ENCODE results near the gene ABCA2. TPM values are rescaled to one million over a fixed set of nuclear protein-coding genes. Genes with fewer than 3 reads are reported as not detected.
A peak's percentile ranks its signal among the peaks of the same experiment; 100 is the strongest.

Gene ABCA2
- polyA plus RNA-seq, 1 experiment = 16.0 TPM

DNA sequence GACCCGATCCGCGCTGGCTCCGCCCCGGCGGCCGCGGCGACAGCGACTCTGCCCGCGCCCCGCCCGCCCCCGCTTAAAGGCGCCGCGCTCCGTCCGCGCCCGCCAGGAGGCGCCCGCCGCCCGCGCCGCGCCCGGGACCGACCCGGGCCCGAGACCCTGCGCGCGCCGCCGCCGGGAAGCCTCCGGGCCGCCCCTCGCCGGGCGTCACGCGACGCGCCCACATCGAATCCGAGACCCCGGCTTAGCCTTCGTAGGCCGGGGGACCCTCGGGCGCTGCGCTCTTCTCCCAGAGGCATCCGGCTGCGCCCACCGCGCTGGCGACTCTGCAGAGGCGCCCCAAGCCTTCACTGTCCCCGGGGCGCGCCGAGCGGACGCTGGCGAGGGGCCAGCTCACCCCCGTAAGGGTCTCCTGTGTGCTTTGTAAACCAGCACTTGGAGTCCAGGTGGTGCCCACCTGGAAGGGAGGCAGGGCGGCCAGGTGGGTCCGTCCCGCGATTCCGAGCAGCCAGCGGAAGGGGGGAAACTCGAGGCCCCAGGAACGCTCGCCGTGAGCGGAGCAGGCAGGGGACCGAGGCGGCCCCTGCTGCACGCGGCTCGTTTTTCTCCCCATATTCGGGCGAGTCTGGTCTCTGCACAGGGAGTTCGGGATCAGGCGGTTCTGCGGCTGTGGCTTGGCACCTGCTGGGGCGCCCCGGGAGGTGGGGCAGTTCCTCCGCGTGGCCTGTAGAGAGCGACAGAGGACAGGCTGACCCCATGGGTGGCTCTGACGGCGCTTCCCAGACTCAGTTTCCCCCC is 423 bp upstream of the ABCA2 start:
- TF ChIP-seq, protein P1, sequence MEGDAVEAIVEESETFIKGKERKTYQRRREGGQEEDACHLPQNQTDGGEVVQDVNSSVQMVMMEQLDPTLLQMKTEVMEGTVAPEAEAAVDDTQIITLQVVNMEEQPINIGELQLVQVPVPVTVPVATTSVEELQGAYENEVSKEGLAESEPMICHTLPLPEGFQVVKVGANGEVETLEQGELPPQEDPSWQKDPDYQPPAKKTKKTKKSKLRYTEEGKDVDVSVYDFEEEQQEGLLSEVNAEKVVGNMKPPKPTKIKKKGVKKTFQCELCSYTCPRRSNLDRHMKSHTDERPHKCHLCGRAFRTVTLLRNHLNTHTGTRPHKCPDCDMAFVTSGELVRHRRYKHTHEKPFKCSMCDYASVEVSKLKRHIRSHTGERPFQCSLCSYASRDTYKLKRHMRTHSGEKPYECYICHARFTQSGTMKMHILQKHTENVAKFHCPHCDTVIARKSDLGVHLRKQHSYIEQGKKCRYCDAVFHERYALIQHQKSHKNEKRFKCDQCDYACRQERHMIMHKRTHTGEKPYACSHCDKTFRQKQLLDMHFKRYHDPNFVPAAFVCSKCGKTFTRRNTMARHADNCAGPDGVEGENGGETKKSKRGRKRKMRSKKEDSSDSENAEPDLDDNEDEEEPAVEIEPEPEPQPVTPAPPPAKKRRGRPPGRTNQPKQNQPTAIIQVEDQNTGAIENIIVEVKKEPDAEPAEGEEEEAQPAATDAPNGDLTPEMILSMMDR (IDR thresholded peaks at IDR 0.05; ENCODE audit: insufficient read depth, low read depth, low read length) = peak; percentile 35
- ChIA-PET CTCF (interaction anchor here (0.7 to 10.7 kb wide), 57 partner anchors 8 to 299 kb away, joined by 3 to 50 read pairs (median 5); partner anchors contain the start of genes AJM1, CLIC3, MAN1B1 and NPDC1), POLR2A (no interaction called here)
- no peak for DNase-seq (ENCODE audit: low read depth)
- Histone ChIP-seq H3K27me3 (ENCODE audit: control insufficient read depth, insufficient read depth, low read length) (no peaks in the 10 kb centered on the region), H3K4me3 (ENCODE audit: low read depth, low read length) (peak overlapping the region; percentile 64), H3K36me3 (ENCODE audit: control insufficient read depth, insufficient read depth, low read length) (no peaks in the 10 kb centered on the region; the same call in 1 of the 2 replicates)

GRCh38 chr9:137026828-137027227 is 1.2 kb downstream of the ABCA2 start:
- CTCF ChIA-PET = interaction anchor here (0.7 to 10.7 kb wide), 10 partner anchors 9 to 238 kb away, joined by 3 to 50 read pairs (median 3); partner anchors contain the start of genes AJM1, CLIC3 and SAPCD2
- H3K4me3 ChIP-seq (ENCODE audit: low read depth, low read length) = peak overlapping the region; percentile 64
- TF ChIP-seq, protein P1 (IDR thresholded peaks at IDR 0.05; ENCODE audit: insufficient read depth, low read depth, low read length) = no peak
- no peak for DNase-seq (ENCODE audit: low read depth)
- POLR2A ChIA-PET = no interaction called here
- H3K27me3 ChIP-seq (ENCODE audit: control insufficient read depth, insufficient read depth, low read length) = no peaks in the 10 kb centered on the region
- no peaks in the 10 kb centered on the region; the same call in 1 of the 2 replicates for H3K36me3 ChIP-seq (ENCODE audit: control insufficient read depth, insufficient read depth, low read length)

- CTCF ChIA-PET = interaction anchor here (0.7 to 10.7 kb wide), 11 partner anchors 10 to 238 kb away, joined by 3 to 50 read pairs (median 5); partner anchors contain the start of genes AJM1, CLIC3 and SAPCD2
- Histone ChIP-seq H3K4me3 (ENCODE audit: low read depth, low read length) (no peak overlapping the region), H3K27me3 (ENCODE audit: control insufficient read depth, insufficient read depth, low read length) (no peaks in the 10 kb centered on the region), H3K36me3 (ENCODE audit: control insufficient read depth, insufficient read depth, low read length) (peaks cover 1% of the 10 kb centered on the region)
- TF ChIP-seq, protein P1 (IDR thresholded peaks at IDR 0.05; ENCODE audit: insufficient read depth, low read depth, low read length) = no peak
- POLR2A ChIA-PET = no interaction called here
- no peak for DNase-seq (ENCODE audit: low read depth)
These were observed 1.7 kb downstream of the ABCA2 start for GRCh38 chr9:137026384-137026783.

- TF ChIP-seq, protein P1 (IDR thresholded peaks at IDR 0.05; ENCODE audit: insufficient read depth, low read depth, low read length) = no peak
- ChIA-PET POLR2A (no interaction called here), CTCF (interaction anchor here (1.1 to 10.7 kb wide), 6 partner anchors 11 to 77 kb away, joined by 5 to 50 read pairs (median 6); partner anchors contain the start of genes CLIC3 and SAPCD2)
- H3K27me3 ChIP-seq (ENCODE audit: control insufficient read depth, insufficient read depth, low read length) = no peaks in the 10 kb centered on the region
- peaks cover 5% of the 10 kb centered on the region for H3K36me3 ChIP-seq (ENCODE audit: control insufficient read depth, insufficient read depth, low read length)
- H3K4me3 ChIP-seq (ENCODE audit: low read depth, low read length) = no peak overlapping the region
- no peak for DNase-seq (ENCODE audit: low read depth)
These were observed 2.5 kb downstream of the ABCA2 start for GRCh38 chr9:137025517-137025966.

DNA sequence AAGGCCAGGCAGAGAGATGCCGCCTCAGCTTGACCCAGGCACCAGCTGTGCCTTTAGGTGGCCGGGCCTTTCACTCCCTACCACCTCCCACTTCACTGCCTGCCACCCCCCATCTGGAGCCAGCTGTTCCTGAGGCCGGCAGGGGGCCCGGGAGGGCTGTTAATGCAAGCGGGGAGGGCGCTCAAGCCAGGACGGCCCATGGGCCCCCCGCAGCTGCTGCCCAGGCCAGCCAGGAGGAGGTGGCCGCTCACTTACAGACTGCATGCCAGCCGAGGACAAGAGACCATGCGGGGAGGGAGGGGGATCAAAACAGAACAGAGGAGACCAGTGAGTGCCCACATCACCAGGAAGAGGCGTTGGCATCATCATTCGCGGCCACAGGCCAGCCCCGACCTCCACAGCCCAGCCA is 4.5 kb downstream of the ABCA2 start:
- ChIA-PET CTCF (interaction anchor here (10.7 kb wide), 1 partner anchor 13 kb away, joined by 50 read pairs; no protein-coding TSS in a partner anchor), POLR2A (no interaction called here)
- no peak for DNase-seq (ENCODE audit: low read depth)
- Histone ChIP-seq H3K27me3 (ENCODE audit: control insufficient read depth, insufficient read depth, low read length) (no peaks in the 10 kb centered on the region), H3K36me3 (ENCODE audit: control insufficient read depth, insufficient read depth, low read length) (peaks cover 6% of the 10 kb centered on the region), H3K4me3 (ENCODE audit: low read depth, low read length) (no peak overlapping the region)
- TF ChIP-seq, protein P1 (IDR thresholded peaks at IDR 0.05; ENCODE audit: insufficient read depth, low read depth, low read length) = no peak
